K562 (cell line): Measurements from ENCODE around the gene RAVER2. TPM values are rescaled to one million over a fixed set of nuclear protein-coding genes. Genes with fewer than 3 reads are reported as not detected.
A peak's percentile ranks its signal among the peaks of the same experiment; 100 is the strongest.

Source experiments
- ARID1B ChIP-seq: fragments of 450-650 bp; IDR thresholded peaks from 2 replicates; pipeline ENCODE4 v1.6.1; 2016; ENCODE audit warnings: antibody characterized with exemption, mild to moderate bottlenecking, inconsistent platforms
- BRD4 ChIP-seq: fragments of 200-600 bp; sonication (generic); IDR thresholded peaks from 2 replicates; pipeline ENCODE4 v1.6.1; 2017; ENCODE audit warnings: inconsistent platforms
- KLF10 ChIP-seq: fragments of 250-450 bp; sonication (Bioruptor Pico); IDR thresholded peaks from 2 replicates; pipeline ENCODE4 v1.6.1; 2021; ENCODE audit warnings: matching md5 sums
- NCOR1 ChIP-seq: fragments of 450-650 bp; IDR thresholded peaks from 2 replicates; pipeline ENCODE4 v1.6.1; 2016; ENCODE audit warnings: mild to moderate bottlenecking, moderate library complexity
- RBFOX2 ChIP-seq: fragments of 200-400 bp; formaldehyde crosslinking; IDR thresholded peaks from 2 replicates; pipeline ENCODE4 v1.6.1; 2017; ENCODE audit warnings: low read depth, mild to moderate bottlenecking, low read length, moderate library complexity
- SMARCE1 ChIP-seq: fragments of 450-650 bp; IDR thresholded peaks from 2 replicates; pipeline ENCODE4 v1.7.1; 2016; ENCODE audit warnings: mild to moderate bottlenecking
- TCFL5 ChIP-seq: fragments of 250-450 bp; sonication (Bioruptor Pico); conservative IDR thresholded peaks from 2 replicates; pipeline ENCODE4 v1.6.1; 2021; ENCODE audit warnings: mild to moderate bottlenecking, moderate library complexity, matching md5 sums
- TOE1 ChIP-seq, 2 experiments: fragments of 450-650 bp in 1 of 2; sonication (generic) in 1 of 2; formaldehyde crosslinking in 1 of 2; IDR thresholded peaks; 2 replicates each; pipeline versions ENCODE4 v1.7.1 to v1.8.0; 2016 to 2022; ENCODE audit warnings: borderline replicate concordance in 2 of 2, mild to moderate bottlenecking in 2 of 2, antibody characterized with exemption in 1 of 2, inconsistent platforms in 1 of 2, low read depth in 1 of 2, missing genetic modification reagents in 1 of 2, moderate library complexity in 1 of 2
- ZBED1 ChIP-seq: IDR thresholded peaks from 2 replicates; pipeline ENCODE4 v1.6.1; 2014
- ZNF76 ChIP-seq: fragments of 250-450 bp; sonication (Bioruptor Pico); IDR thresholded peaks from 2 replicates; pipeline ENCODE4 v1.4.0; 2020; ENCODE audit warnings: mild to moderate bottlenecking, moderate library complexity, borderline replicate concordance
- polyA plus RNA-seq, 8 experiments: library from polyadenylated mRNA; depleted of rRNA in 4 of 8; stranded (reverse) in 5 of 8; unstranded in 3 of 8; fragments of >200 nt; fragmentation: Nextera tagmentation in 2 of 8; fragmentation: Illumina TruSeq in 1 of 8; extraction: Ambion mirVana in 2 of 8; extraction: Trizol in 1 of 8; gene quantifications; 2 replicates each; pipeline versions ENCODE4 v1.2.1 to v1.2.3, GENCODE V29; 2011 to 2014; ENCODE audit warnings: inconsistent platforms in 1 of 8, missing spikeins in 1 of 8
- total RNA-seq, 7 experiments: library from RNA; depleted of rRNA in 6 of 7; stranded (reverse); fragments of >200 nt in 6 of 7; fragmentation: Illumina TruSeq in 2 of 7; extraction: Trizol in 2 of 7; gene quantifications; 2 replicates each; pipeline versions ENCODE4 v1.2.1 to v1.2.3, GENCODE V29; 2011 to 2021; ENCODE audit warnings: low replicate concordance in 1 of 7
- TF ChIP-seq, protein P1 (sequence below), 2 experiments: fragments of 150-350 bp in 1 of 2; IDR thresholded peaks; 2 replicates each; pipeline ENCODE4 v1.6.1; 2012 to 2016; ENCODE audit warnings: low read depth in 2 of 2, low read length in 2 of 2, mild to moderate bottlenecking in 1 of 2, moderate library complexity in 1 of 2
- TF ChIP-seq, protein P2 (sequence below): sonication (generic); formaldehyde crosslinking; IDR thresholded peaks from 2 replicates; pipeline ENCODE4 v1.8.1; 2023; ENCODE audit warnings: mild to moderate bottlenecking, missing genetic modification reagents
- TF ChIP-seq, protein P3 (sequence below): fragments of 150-350 bp; conservative IDR thresholded peaks from 2 replicates; pipeline ENCODE4 v1.6.1; 2014; ENCODE audit warnings: low read length
- TF ChIP-seq, protein P4 (sequence below): fragments of 450-650 bp; formaldehyde crosslinking; IDR thresholded peaks from 2 replicates; pipeline ENCODE4 v1.4.0; 2020; ENCODE audit warnings: mild to moderate bottlenecking, moderate library complexity
- TF ChIP-seq, protein P5 (sequence below): fragments of 250-450 bp; sonication (Bioruptor Pico); IDR thresholded peaks from 2 replicates; pipeline ENCODE4 v1.5.0; 2020; ENCODE audit warnings: mild to moderate bottlenecking, borderline replicate concordance

The RAVER2 gene
- total and polyA plus RNA-seq, 9 of the 15 experiments (the other 6 are each of a cell fraction or from before 2014, with no cell fraction given), result 1.8 to 6.1 (median 4.4) TPM

DNA sequence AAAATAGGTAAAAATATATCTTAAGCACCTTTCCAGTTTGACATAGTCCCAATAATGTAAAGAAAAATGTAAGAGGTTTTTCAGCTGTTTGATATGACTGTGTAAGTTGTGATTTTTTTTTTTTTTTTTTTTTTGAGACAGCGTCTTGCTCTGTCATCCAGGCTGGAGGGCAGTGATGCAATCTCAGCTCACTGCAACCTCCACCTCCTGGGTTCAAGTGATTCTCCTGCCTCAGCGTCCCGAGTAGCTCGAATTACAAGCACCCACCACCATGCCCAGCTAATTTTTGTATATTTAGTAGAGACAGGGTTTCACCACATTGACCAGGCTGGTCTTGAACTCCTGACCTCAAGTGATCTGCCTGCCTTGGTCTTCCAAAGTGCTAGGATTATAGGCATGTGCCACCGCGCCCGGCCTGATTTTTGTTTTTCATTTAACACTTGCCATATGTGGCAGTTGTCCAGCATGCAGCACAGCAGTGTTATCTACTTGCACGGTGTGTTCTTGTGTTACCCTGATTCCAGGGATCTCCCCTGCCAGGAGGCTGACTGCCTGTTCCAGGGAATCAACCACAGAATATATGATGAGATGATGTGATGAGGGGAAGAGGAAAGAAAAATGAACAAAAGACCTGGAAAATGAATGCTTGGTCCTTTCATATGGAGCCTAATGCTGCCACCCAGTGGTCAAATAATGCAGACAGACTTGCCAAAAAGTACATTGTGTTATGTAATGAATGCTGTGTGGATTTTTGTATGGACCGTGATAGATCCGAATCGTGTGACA is 79.0 kb downstream of the RAVER2 start (continued):
- TF ChIP-seq, protein P1, sequence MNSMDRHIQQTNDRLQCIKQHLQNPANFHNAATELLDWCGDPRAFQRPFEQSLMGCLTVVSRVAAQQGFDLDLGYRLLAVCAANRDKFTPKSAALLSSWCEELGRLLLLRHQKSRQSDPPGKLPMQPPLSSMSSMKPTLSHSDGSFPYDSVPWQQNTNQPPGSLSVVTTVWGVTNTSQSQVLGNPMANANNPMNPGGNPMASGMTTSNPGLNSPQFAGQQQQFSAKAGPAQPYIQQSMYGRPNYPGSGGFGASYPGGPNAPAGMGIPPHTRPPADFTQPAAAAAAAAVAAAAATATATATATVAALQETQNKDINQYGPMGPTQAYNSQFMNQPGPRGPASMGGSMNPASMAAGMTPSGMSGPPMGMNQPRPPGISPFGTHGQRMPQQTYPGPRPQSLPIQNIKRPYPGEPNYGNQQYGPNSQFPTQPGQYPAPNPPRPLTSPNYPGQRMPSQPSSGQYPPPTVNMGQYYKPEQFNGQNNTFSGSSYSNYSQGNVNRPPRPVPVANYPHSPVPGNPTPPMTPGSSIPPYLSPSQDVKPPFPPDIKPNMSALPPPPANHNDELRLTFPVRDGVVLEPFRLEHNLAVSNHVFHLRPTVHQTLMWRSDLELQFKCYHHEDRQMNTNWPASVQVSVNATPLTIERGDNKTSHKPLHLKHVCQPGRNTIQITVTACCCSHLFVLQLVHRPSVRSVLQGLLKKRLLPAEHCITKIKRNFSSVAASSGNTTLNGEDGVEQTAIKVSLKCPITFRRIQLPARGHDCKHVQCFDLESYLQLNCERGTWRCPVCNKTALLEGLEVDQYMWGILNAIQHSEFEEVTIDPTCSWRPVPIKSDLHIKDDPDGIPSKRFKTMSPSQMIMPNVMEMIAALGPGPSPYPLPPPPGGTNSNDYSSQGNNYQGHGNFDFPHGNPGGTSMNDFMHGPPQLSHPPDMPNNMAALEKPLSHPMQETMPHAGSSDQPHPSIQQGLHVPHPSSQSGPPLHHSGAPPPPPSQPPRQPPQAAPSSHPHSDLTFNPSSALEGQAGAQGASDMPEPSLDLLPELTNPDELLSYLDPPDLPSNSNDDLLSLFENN (IDR thresholded peaks at IDR 0.05; ENCODE audit: low read depth in 2 of 2, low read length in 2 of 2), result no peak
- TF ChIP-seq RBFOX2, result no peak
- no peak for TF ChIP-seq ZBED1
- TF ChIP-seq, protein P2, sequence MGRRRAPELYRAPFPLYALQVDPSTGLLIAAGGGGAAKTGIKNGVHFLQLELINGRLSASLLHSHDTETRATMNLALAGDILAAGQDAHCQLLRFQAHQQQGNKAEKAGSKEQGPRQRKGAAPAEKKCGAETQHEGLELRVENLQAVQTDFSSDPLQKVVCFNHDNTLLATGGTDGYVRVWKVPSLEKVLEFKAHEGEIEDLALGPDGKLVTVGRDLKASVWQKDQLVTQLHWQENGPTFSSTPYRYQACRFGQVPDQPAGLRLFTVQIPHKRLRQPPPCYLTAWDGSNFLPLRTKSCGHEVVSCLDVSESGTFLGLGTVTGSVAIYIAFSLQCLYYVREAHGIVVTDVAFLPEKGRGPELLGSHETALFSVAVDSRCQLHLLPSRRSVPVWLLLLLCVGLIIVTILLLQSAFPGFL, result no peak
- TF ChIP-seq ZNF76 (CRISPR knock-in tag), result no peak
- TF ChIP-seq BRD4, result no peak
- TF ChIP-seq SMARCE1, result no peak; the same call in 1 of the 2 replicates
- TF ChIP-seq, protein P3, sequence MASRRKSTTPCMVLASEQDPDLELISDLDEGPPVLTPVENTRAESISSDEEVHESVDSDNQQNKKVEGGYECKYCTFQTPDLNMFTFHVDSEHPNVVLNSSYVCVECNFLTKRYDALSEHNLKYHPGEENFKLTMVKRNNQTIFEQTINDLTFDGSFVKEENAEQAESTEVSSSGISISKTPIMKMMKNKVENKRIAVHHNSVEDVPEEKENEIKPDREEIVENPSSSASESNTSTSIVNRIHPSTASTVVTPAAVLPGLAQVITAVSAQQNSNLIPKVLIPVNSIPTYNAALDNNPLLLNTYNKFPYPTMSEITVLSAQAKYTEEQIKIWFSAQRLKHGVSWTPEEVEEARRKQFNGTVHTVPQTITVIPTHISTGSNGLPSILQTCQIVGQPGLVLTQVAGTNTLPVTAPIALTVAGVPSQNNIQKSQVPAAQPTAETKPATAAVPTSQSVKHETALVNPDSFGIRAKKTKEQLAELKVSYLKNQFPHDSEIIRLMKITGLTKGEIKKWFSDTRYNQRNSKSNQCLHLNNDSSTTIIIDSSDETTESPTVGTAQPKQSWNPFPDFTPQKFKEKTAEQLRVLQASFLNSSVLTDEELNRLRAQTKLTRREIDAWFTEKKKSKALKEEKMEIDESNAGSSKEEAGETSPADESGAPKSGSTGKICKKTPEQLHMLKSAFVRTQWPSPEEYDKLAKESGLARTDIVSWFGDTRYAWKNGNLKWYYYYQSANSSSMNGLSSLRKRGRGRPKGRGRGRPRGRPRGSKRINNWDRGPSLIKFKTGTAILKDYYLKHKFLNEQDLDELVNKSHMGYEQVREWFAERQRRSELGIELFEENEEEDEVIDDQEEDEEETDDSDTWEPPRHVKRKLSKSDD, result no peak
- TF ChIP-seq ARID1B, result no peak
- TF ChIP-seq, protein P4, sequence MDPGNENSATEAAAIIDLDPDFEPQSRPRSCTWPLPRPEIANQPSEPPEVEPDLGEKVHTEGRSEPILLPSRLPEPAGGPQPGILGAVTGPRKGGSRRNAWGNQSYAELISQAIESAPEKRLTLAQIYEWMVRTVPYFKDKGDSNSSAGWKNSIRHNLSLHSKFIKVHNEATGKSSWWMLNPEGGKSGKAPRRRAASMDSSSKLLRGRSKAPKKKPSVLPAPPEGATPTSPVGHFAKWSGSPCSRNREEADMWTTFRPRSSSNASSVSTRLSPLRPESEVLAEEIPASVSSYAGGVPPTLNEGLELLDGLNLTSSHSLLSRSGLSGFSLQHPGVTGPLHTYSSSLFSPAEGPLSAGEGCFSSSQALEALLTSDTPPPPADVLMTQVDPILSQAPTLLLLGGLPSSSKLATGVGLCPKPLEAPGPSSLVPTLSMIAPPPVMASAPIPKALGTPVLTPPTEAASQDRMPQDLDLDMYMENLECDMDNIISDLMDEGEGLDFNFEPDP (CRISPR knock-in tag), result no peak
- TF ChIP-seq NCOR1, result 0 out of 2 replicates have a peak, but pooled peaks have one; percentile 14
- no peak for TF ChIP-seq TOE1 (IDR thresholded peaks at IDR 0.05; ENCODE audit: borderline replicate concordance)
- TF ChIP-seq TOE1 (CRISPR knock-in tag; IDR thresholded peaks at IDR 0.05; ENCODE audit: borderline replicate concordance, low read depth), result no peak
- TF ChIP-seq, protein P5, sequence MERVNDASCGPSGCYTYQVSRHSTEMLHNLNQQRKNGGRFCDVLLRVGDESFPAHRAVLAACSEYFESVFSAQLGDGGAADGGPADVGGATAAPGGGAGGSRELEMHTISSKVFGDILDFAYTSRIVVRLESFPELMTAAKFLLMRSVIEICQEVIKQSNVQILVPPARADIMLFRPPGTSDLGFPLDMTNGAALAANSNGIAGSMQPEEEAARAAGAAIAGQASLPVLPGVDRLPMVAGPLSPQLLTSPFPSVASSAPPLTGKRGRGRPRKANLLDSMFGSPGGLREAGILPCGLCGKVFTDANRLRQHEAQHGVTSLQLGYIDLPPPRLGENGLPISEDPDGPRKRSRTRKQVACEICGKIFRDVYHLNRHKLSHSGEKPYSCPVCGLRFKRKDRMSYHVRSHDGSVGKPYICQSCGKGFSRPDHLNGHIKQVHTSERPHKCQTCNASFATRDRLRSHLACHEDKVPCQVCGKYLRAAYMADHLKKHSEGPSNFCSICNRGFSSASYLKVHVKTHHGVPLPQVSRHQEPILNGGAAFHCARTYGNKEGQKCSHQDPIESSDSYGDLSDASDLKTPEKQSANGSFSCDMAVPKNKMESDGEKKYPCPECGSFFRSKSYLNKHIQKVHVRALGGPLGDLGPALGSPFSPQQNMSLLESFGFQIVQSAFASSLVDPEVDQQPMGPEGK (CRISPR knock-in tag), result no peak
- TF ChIP-seq TCFL5 (CRISPR knock-in tag), result no peak
- TF ChIP-seq KLF10 (CRISPR knock-in tag), result no peak
